K562 (cell line): ENCODE measurements around the gene METRN. TPM values are rescaled to one million over a fixed set of nuclear protein-coding genes. Genes with fewer than 3 reads are reported as not detected.

ENCODE experiments used
- CHD2 ChIP-seq: IDR thresholded peaks from 2 replicates; pipeline ENCODE4 v1.6.1; 2011; ENCODE audit warnings: low read depth, low read length
- ELK1 ChIP-seq: sonication (generic); formaldehyde crosslinking; IDR thresholded peaks from 2 replicates; pipeline ENCODE4 v1.8.1; 2022; ENCODE audit warnings: missing genetic modification reagents
- FOXP4 ChIP-seq: sonication (generic); formaldehyde crosslinking; IDR thresholded peaks from 2 replicates; pipeline ENCODE4 v1.8.0; 2022; ENCODE audit warnings: mild to moderate bottlenecking, missing genetic modification reagents, borderline replicate concordance
- GMEB1 ChIP-seq: fragments of 250-450 bp; sonication (Bioruptor Pico); IDR thresholded peaks from 2 replicates; pipeline ENCODE4 v1.4.0; 2020; ENCODE audit warnings: mild to moderate bottlenecking
- HOMEZ ChIP-seq: fragments of 250-450 bp; sonication (Bioruptor Pico); IDR thresholded peaks from 2 replicates; pipeline ENCODE4 v1.4.0; 2020; ENCODE audit warnings: mild to moderate bottlenecking, moderate library complexity
- MCM7 ChIP-seq, 2 experiments: fragments of 450-650 bp; IDR thresholded peaks; 2 replicates each; pipeline ENCODE4 v1.6.1; 2016 to 2018
- NELFE ChIP-seq: IDR thresholded peaks from 2 replicates; pipeline ENCODE4 v1.6.1; 2011; ENCODE audit warnings: mild to moderate bottlenecking; ENCODE audit not compliant: insufficient read depth, insufficient read length
- PML ChIP-seq: IDR thresholded peaks from 2 replicates; pipeline ENCODE4 v1.6.1; 2012; ENCODE audit warnings: low read length, inconsistent platforms
- POLR2AphosphoS5 ChIP-seq: IDR thresholded peaks from 2 replicates; pipeline ENCODE4 v1.6.1; 2011; ENCODE audit warnings: mild to moderate bottlenecking, low read depth, low read length, moderate library complexity; ENCODE audit not compliant: control insufficient read depth, insufficient read depth
- POLR2B ChIP-seq: fragments of 450-650 bp; IDR thresholded peaks from 2 replicates; pipeline ENCODE4 v1.6.1; 2018; ENCODE audit warnings: low read depth; ENCODE audit not compliant: partially characterized antibody
- PRPF4 ChIP-seq: fragments of 200-400 bp; formaldehyde crosslinking; IDR thresholded peaks from one replicate; pipeline ENCODE4 v1.6.1; 2017; ENCODE audit warnings: low read length, low read depth, mild to moderate bottlenecking; ENCODE audit not compliant: insufficient read depth, poor library complexity, severe bottlenecking
- RBM14 ChIP-seq: fragments of 200-400 bp; formaldehyde crosslinking; IDR thresholded peaks from 2 replicates; pipeline ENCODE4 v1.6.1; 2018; ENCODE audit warnings: low read depth, mild to moderate bottlenecking, low read length, moderate library complexity, borderline replicate concordance; ENCODE audit not compliant: insufficient read depth
- SP1 ChIP-seq: sonication (generic); formaldehyde crosslinking; IDR thresholded peaks from 2 replicates; pipeline ENCODE4 v1.8.1; 2022; ENCODE audit warnings: mild to moderate bottlenecking, missing genetic modification reagents
- TAF9B ChIP-seq: fragments of 450-650 bp; IDR thresholded peaks from 2 replicates; pipeline ENCODE4 v1.6.1; 2018; ENCODE audit warnings: mild to moderate bottlenecking; ENCODE audit not compliant: partially characterized antibody
- ZBTB12 ChIP-seq: fragments of 250-450 bp; sonication (Bioruptor Pico); IDR thresholded peaks from 2 replicates; pipeline ENCODE4 v1.4.0; 2020
- ZFP30 ChIP-seq: fragments of 250-450 bp; sonication (Bioruptor Pico); IDR thresholded peaks from 2 replicates; pipeline ENCODE4 v1.8.0; 2022; ENCODE audit warnings: moderate library complexity, mild to moderate bottlenecking, inconsistent platforms, borderline replicate concordance
- ZNF121 ChIP-seq: sonication (generic); formaldehyde crosslinking; conservative IDR thresholded peaks from 2 replicates; pipeline ENCODE4 v1.8.0; 2022; ENCODE audit warnings: missing genetic modification reagents
- ZNF57 ChIP-seq: fragments of 450-650 bp; formaldehyde crosslinking; IDR thresholded peaks from 2 replicates; pipeline ENCODE4 v1.4.0; 2020; ENCODE audit warnings: mild to moderate bottlenecking, moderate library complexity
- ZNF696 ChIP-seq: fragments of 250-450 bp; sonication (Bioruptor Pico); conservative IDR thresholded peaks from 2 replicates; pipeline ENCODE4 v1.4.0; 2020; ENCODE audit warnings: mild to moderate bottlenecking, moderate library complexity
- ZNF717 ChIP-seq: fragments of 250-450 bp; sonication (Bioruptor Pico); IDR thresholded peaks from 2 replicates; pipeline ENCODE4 v1.5.0; 2021
- ZNF79 ChIP-seq: fragments of 250-450 bp; sonication (Bioruptor Pico); IDR thresholded peaks from 2 replicates; pipeline ENCODE4 v1.4.0; 2020; ENCODE audit warnings: low read depth, mild to moderate bottlenecking, moderate library complexity
- polyA plus RNA-seq, 8 experiments: library from polyadenylated mRNA; depleted of rRNA in 4 of 8; stranded (reverse) in 5 of 8; unstranded in 3 of 8; fragments of >200 nt; fragmentation: Nextera tagmentation in 2 of 8; fragmentation: Illumina TruSeq in 1 of 8; extraction: Ambion mirVana in 2 of 8; extraction: Trizol in 1 of 8; gene quantifications; 2 replicates each; pipeline versions ENCODE4 v1.2.1 to v1.2.3, GENCODE V29; 2011 to 2014; ENCODE audit warnings: inconsistent platforms in 1 of 8, missing spikeins in 1 of 8
- total RNA-seq, 7 experiments: library from RNA; depleted of rRNA in 6 of 7; stranded (reverse); fragments of >200 nt in 6 of 7; fragmentation: Illumina TruSeq in 2 of 7; extraction: Trizol in 2 of 7; gene quantifications; 2 replicates each; pipeline versions ENCODE4 v1.2.1 to v1.2.3, GENCODE V29; 2011 to 2021; ENCODE audit warnings: low replicate concordance in 1 of 7

Gene METRN
- total and polyA plus RNA-seq, 9 of the 15 experiments (the other 6 are each of a cell fraction or from before 2014, with no cell fraction given): 0.20 to 89.8 (median 15.4) TPM

- peak; percentile 83 for TF ChIP-seq ZBTB12 (CRISPR knock-in tag)
- TF ChIP-seq PRPF4: no peak
- TF ChIP-seq SP1 (CRISPR knock-in tag): peak; percentile 90
- TF ChIP-seq POLR2AphosphoS5: peak; percentile 61
- peak; percentile 88 for TF ChIP-seq GMEB1 (CRISPR knock-in tag)
- no peak for TF ChIP-seq HOMEZ (CRISPR knock-in tag)
- no peak for TF ChIP-seq ZNF696 (CRISPR knock-in tag)
- no peak for TF ChIP-seq ZFP30 (CRISPR knock-in tag)
- TF ChIP-seq PML: no peak
- TF ChIP-seq ELK1 (CRISPR knock-in tag): no peak
- TF ChIP-seq MCM7 (IDR thresholded peaks at IDR 0.05): no peak
- TF ChIP-seq FOXP4 (CRISPR knock-in tag): no peak
- TF ChIP-seq ZNF717: no peak
- TF ChIP-seq POLR2B: no peak
- peak; percentile 82 for TF ChIP-seq CHD2
- no peak for TF ChIP-seq ZNF79 (CRISPR knock-in tag)
- TF ChIP-seq ZNF57: no peak
- no peak for TF ChIP-seq TAF9B
- no peak for TF ChIP-seq RBM14
- no peak for TF ChIP-seq NELFE
- TF ChIP-seq ZNF121 (CRISPR knock-in tag): no peak
Measured at GRCh38 chr16:740764-741505, 26.0 kb downstream of the METRN start, which contains the start of gene CIAO3 (continued).
